Keratinocyte (primary cell): ENCODE data around the gene SALL2. TPM values are rescaled to one million over a fixed set of nuclear protein-coding genes. Genes with fewer than 3 reads are reported as not detected.

Experiments
- DNase-seq: peaks from one replicate; pipeline ENCODE4 v3.0.0-alpha.2; 2011; ENCODE audit warnings: low read depth, missing footprints, low spot score
- FAIRE-seq: peaks from 2 replicates; lab custom pipeline; 2011; peaks lifted over from hg19 to GRCh38; lab: Jason Lieb, UNC
- H2AFZ ChIP-seq: 2 replicates; pipeline ENCODE4 v1.6.0; 2012; ENCODE audit warnings: low read length, control low read depth, inconsistent platforms; ENCODE audit not compliant: control insufficient read depth
- H3K27ac ChIP-seq: 2 replicates; pipeline ENCODE4 v1.5.1; 2011; ENCODE audit warnings: low read length; ENCODE audit not compliant: control insufficient read depth, insufficient read depth
- H3K27me3 ChIP-seq: 3 replicates; pipeline ENCODE4 v1.6.0; 2011; ENCODE audit warnings: low read length; ENCODE audit not compliant: control insufficient read depth, insufficient read depth; ENCODE audit errors: extremely low read depth
- H3K36me3 ChIP-seq, 2 experiments: 2 replicates in 1 of 2; 3 replicates in 1 of 2; pipeline ENCODE4 v1.5.1; 2011; ENCODE audit warnings: low read length in 2 of 2, mild to moderate bottlenecking in 1 of 2; ENCODE audit not compliant: control insufficient read depth in 2 of 2, insufficient read depth in 2 of 2; ENCODE audit errors: extremely low read depth in 1 of 2
- H3K4me1 ChIP-seq: 3 replicates; pipeline ENCODE4 v1.5.1; 2011; ENCODE audit warnings: low read length; ENCODE audit not compliant: control insufficient read depth, insufficient read depth; ENCODE audit errors: extremely low read depth
- H3K4me2 ChIP-seq: 3 replicates; pipeline ENCODE4 v1.6.0; 2011; ENCODE audit warnings: low read depth, low read length; ENCODE audit not compliant: control insufficient read depth, insufficient read depth; ENCODE audit errors: extremely low read depth
- H3K4me3 ChIP-seq, 3 experiments: fragments of 200-600 bp in 1 of 3; sonication (generic) in 1 of 3; 2 replicates in 2 of 3; 3 replicates in 1 of 3; pipeline ENCODE4 v1.5.1; 2011 to 2016; ENCODE audit warnings: low read length in 3 of 3, mild to moderate bottlenecking in 3 of 3, control low read depth in 2 of 3, inconsistent platforms in 1 of 3, low read depth in 1 of 3, mixed read lengths in 1 of 3, mixed run types in 1 of 3, moderate library complexity in 1 of 3; ENCODE audit not compliant: control insufficient read depth in 2 of 3, insufficient read depth in 2 of 3; ENCODE audit errors: extremely low read depth in 1 of 3
- H3K79me2 ChIP-seq: 2 replicates; pipeline ENCODE4 v1.6.0; 2012; ENCODE audit warnings: low read length; ENCODE audit not compliant: control insufficient read depth, insufficient read depth
- H3K9ac ChIP-seq: 3 replicates; pipeline ENCODE4 v1.6.0; 2011; ENCODE audit warnings: low read length; ENCODE audit not compliant: control insufficient read depth, insufficient read depth; ENCODE audit errors: extremely low read depth
- H3K9me1 ChIP-seq: 3 replicates; pipeline ENCODE4 v1.6.0; 2011; ENCODE audit warnings: low read length; ENCODE audit not compliant: control insufficient read depth, insufficient read depth; ENCODE audit errors: extremely low read depth
- H3K9me3 ChIP-seq: 2 replicates; pipeline ENCODE4 v1.5.1; 2012; ENCODE audit warnings: low read depth, low read length; ENCODE audit not compliant: control insufficient read depth
- H4K20me1 ChIP-seq: 3 replicates; pipeline ENCODE4 v1.6.0; 2011; ENCODE audit warnings: low read length; ENCODE audit not compliant: control insufficient read depth, insufficient read depth; ENCODE audit errors: extremely low read depth
- EZH2 ChIP-seq: IDR thresholded peaks from one replicate; pipeline ENCODE4 v1.6.1; 2012; ENCODE audit warnings: inconsistent platforms, mild to moderate bottlenecking, low read length, moderate library complexity
- dilution Hi-C: fragments of 300-500 bp; cut with MboI; formaldehyde crosslinking; loops from one replicate; pipeline ENCODE4 v1.7.0; 2020; ENCODE audit warnings: low sequenced_read_pairs; ENCODE audit not compliant: extremely low pct_ligation_motif_present
- polyA plus RNA-seq, 5 experiments: library from polyadenylated mRNA; depleted of rRNA in 3 of 5; stranded (reverse) in 3 of 5; stranded (forward) in 1 of 5; unstranded in 1 of 5; fragments of >200 nt; gene quantifications; 1 replicate in 1 of 5; 2 replicates in 3 of 5; 3 replicates in 1 of 5; pipeline versions ENCODE4 v1.2.1 to v1.2.3, GENCODE V29; 2011 to 2012; ENCODE audit warnings: missing spikeins in 2 of 5, low read depth in 1 of 5, low replicate concordance in 1 of 5
- TF ChIP-seq, protein P1 (sequence below), 3 experiments: IDR thresholded peaks in 1 of 3; conservative IDR thresholded peaks in 1 of 3; optimal IDR thresholded peaks in 1 of 3; 2 replicates in 2 of 3; 3 replicates in 1 of 3; pipeline versions ENCODE3 to v1.5.1; 2011; ENCODE audit warnings: low read length in 3 of 3, mild to moderate bottlenecking in 3 of 3, moderate library complexity in 2 of 3, control low read depth in 1 of 3, inconsistent platforms in 1 of 3; ENCODE audit not compliant: insufficient read depth in 2 of 3; ENCODE audit errors: extremely low read depth in 1 of 3

Gene SALL2
- polyA plus RNA-seq, 1 donor (not counting 4 experiments of a cell fraction or from before 2014, with no cell fraction given): 0.64 TPM

DNA sequence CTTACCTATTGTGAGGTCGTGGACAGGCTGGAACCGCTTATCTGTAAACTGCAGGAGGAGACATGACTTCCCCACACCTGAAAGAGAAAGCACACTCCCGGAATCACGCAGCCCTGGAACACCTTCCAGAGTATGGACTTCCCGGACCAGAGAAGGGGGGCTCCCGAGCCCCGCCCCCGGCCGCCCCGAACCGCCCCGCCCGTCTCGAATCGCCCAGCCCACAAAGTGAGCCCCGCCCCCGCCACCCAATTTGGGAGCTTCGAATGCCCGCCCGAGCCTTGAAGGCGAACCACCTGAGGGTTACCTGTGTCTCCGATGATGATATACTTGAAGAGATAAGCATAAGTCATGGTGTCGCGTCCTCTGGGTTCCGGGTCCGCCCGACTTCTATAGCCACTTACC is 49.6 kb downstream of the SALL2 start:
- Histone ChIP-seq H3K9me3 (no peaks in the 10 kb centered on the region), H3K27me3 (no peaks in the 10 kb centered on the region), H3K4me1 (peaks cover 13% of the 10 kb centered on the region), H3K4me3 (peak overlapping the region; percentile 97 to 99 (median 98)), H3K36me3 (peaks cover 0 to 4% of the 10 kb centered on the region in 2 experiments), H3K4me2 (peak overlapping the region; percentile 88), H4K20me1 (no peaks in the 10 kb centered on the region), H3K9me1 (no peaks in the 10 kb centered on the region), H2AFZ (peak overlapping the region; percentile 98), H3K27ac (peak overlapping the region; percentile 92), H3K79me2 (peaks cover 43% of the 10 kb centered on the region), H3K9ac (peak overlapping the region; percentile 91)
- TF ChIP-seq EZH2: no peak
- TF ChIP-seq, protein P1, sequence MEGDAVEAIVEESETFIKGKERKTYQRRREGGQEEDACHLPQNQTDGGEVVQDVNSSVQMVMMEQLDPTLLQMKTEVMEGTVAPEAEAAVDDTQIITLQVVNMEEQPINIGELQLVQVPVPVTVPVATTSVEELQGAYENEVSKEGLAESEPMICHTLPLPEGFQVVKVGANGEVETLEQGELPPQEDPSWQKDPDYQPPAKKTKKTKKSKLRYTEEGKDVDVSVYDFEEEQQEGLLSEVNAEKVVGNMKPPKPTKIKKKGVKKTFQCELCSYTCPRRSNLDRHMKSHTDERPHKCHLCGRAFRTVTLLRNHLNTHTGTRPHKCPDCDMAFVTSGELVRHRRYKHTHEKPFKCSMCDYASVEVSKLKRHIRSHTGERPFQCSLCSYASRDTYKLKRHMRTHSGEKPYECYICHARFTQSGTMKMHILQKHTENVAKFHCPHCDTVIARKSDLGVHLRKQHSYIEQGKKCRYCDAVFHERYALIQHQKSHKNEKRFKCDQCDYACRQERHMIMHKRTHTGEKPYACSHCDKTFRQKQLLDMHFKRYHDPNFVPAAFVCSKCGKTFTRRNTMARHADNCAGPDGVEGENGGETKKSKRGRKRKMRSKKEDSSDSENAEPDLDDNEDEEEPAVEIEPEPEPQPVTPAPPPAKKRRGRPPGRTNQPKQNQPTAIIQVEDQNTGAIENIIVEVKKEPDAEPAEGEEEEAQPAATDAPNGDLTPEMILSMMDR (optimal IDR thresholded peaks at IDR 0.05 in 1 of 3, IDR thresholded peaks at IDR 0.05 in 1 of 3, conservative IDR thresholded peaks at IDR 0.05 in 1 of 3; ENCODE audit: extremely low read depth in 1 of 3, insufficient read depth in 2 of 3, low read length in 3 of 3): no peak
- dilution Hi-C loops: no loop called here
- FAIRE-seq (no peak), DNase-seq (peak; percentile 48)

DNA sequence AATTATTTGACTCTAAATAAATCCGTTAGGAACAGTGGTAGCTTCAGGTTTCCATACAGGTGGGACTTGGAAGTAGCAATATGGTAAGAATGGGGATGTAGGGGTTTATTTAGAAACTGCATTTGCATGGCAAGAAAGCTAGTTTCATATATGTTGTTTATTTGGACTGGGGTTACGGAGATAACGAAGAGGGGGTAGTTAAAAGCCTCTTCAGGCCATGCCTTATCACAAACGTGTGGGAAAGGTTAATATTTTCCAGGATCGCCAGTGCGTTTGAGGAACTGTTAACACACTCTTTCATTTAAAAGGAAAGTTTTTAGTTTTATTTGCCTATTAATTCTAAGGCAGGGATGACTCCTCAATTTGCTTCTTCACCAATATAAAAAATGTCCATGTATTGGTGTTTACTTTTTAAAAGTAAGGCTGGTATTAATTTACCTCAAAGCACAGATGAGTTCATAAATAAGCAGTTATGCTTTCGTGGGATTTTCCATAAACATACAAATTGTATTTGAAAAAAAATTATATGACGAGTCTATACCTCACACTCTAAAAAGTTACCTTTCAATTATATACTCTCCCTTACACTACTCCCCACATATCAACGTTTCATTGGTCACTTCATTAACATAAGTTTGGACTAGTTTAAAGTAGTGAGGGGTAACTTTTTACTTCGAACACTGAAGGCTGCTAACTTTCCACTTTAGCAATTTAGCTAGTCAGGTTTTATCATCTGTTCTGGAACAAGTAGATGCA is 50.2 kb downstream of the SALL2 start:
- Histone ChIP-seq H3K4me3 (peak overlapping the region; percentile 97 to 99 (median 98)), H4K20me1 (no peaks in the 10 kb centered on the region), H3K36me3 (peaks cover 0 to 4% of the 10 kb centered on the region in 2 experiments), H3K4me2 (peak overlapping the region; percentile 88), H3K4me1 (peaks cover 13% of the 10 kb centered on the region), H3K9me1 (no peaks in the 10 kb centered on the region), H3K9ac (peak overlapping the region; percentile 91), H3K27me3 (no peaks in the 10 kb centered on the region), H3K9me3 (no peaks in the 10 kb centered on the region), H3K27ac (peak overlapping the region; percentile 92), H2AFZ (peak overlapping the region; percentile 75), H3K79me2 (peaks cover 38% of the 10 kb centered on the region)
- dilution Hi-C loops: no loop called here
- FAIRE-seq (no peak), DNase-seq (no peak)
- no peak for TF ChIP-seq EZH2
- TF ChIP-seq, protein P1 (optimal IDR thresholded peaks at IDR 0.05 in 1 of 3, IDR thresholded peaks at IDR 0.05 in 1 of 3, conservative IDR thresholded peaks at IDR 0.05 in 1 of 3; ENCODE audit: extremely low read depth in 1 of 3, insufficient read depth in 2 of 3, low read length in 3 of 3): no peak

Other genes with a start within 250 kb of the SALL2 start
- 0.07 TPM in 1 of 3 replicates, not detected in the others for gene RPGRIP1, start 246.3 kb downstream of the SALL2 start, polyA plus RNA-seq
- gene SUPT16H, start 142.3 kb downstream of the SALL2 start, polyA plus RNA-seq: 49.2 to 79.4 TPM (median 54.3 TPM) in 3 replicates
- gene CHD8, start 70.2 kb downstream of the SALL2 start, polyA plus RNA-seq: 21.0 to 24.7 TPM (median 23.3 TPM) in 3 replicates
- gene RAB2B, start 49.4 kb downstream of the SALL2 start, polyA plus RNA-seq: 12.4 to 18.3 TPM (median 17.7 TPM) in 3 replicates
- 85.4 to 111 TPM (median 94.6 TPM) in 3 replicates for gene TOX4, start 49.2 kb downstream of the SALL2 start, polyA plus RNA-seq
- 66.5 to 99.7 TPM (median 96.0 TPM) in 3 replicates for gene METTL3, start 15.0 kb downstream of the SALL2 start, polyA plus RNA-seq
- gene OR10G3, start 53.7 kb upstream of the SALL2 start, polyA plus RNA-seq: not detected in 3 replicates
- gene OR10G2, start 108.6 kb upstream of the SALL2 start, polyA plus RNA-seq: not detected in 3 replicates
- gene OR4E2, start 127.5 kb upstream of the SALL2 start, polyA plus RNA-seq: not detected in 3 replicates
- not detected in 3 replicates for gene OR4E1, start 147.5 kb upstream of the SALL2 start, polyA plus RNA-seq